C4-2B (cell line): ENCODE results near the gene MSH2.

ENCODE experiments used
- ZFX ChIP-seq: fragments of 450-650 bp; IDR thresholded peaks from 2 replicates; pipeline ENCODE4 v1.6.1; 2017
- TF ChIP-seq, protein P1 (sequence below): fragments of 450-650 bp; conservative IDR thresholded peaks from 2 replicates; pipeline ENCODE4 v1.5.1; 2017; ENCODE audit warnings: mild to moderate bottlenecking

DNA sequence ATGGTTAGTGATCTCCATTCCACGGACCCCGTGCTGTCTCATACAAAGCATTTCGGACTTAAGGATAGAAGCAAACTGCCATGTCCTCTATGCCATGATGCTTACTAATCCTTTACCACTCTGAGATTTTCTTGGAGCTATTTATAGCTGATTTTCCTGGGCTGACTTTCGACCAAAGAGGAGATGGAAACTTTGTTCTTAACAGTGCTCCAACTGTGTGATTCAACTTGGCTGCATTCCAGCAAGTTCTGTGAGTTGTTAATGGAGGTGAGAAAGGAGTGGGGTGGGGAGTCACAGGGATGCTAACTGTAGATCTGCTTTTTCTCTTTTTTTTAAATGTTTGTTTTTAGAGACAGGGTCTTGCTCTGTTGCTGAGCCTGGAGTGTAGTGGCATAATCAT is 45.5 kb upstream of the MSH2 start:
- TF ChIP-seq, protein P1, sequence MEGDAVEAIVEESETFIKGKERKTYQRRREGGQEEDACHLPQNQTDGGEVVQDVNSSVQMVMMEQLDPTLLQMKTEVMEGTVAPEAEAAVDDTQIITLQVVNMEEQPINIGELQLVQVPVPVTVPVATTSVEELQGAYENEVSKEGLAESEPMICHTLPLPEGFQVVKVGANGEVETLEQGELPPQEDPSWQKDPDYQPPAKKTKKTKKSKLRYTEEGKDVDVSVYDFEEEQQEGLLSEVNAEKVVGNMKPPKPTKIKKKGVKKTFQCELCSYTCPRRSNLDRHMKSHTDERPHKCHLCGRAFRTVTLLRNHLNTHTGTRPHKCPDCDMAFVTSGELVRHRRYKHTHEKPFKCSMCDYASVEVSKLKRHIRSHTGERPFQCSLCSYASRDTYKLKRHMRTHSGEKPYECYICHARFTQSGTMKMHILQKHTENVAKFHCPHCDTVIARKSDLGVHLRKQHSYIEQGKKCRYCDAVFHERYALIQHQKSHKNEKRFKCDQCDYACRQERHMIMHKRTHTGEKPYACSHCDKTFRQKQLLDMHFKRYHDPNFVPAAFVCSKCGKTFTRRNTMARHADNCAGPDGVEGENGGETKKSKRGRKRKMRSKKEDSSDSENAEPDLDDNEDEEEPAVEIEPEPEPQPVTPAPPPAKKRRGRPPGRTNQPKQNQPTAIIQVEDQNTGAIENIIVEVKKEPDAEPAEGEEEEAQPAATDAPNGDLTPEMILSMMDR, result no peak
- no peak for TF ChIP-seq ZFX
